Measurements from ENCODE around the gene GPX6.
"Not testable (repeated sequence)": the region's sequence is repeated elsewhere in the genome, so short reads cannot be mapped to it uniquely, and the experiment has no call there.

Gene GPX6

DNA sequence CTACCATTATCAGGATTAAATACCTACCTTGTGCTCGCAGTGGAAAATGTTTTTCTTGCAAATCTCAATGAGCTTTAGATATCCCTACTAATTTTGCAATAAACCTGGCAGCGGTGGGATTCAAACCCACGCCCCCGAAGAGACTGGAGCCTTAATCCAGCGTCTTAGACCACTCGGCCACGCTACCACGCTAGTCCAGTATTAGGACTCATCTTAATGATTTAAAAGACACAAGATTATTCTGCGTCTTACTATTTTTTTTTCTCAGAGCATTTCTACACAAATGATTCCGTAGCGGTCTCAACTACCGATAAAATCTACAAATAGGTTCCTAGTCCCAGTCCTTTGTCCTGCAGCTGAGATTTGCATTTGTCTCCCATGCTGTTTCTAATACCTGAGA, 37.1 kb downstream of the GPX6 start:
- DNase-seq = no peak

DNA sequence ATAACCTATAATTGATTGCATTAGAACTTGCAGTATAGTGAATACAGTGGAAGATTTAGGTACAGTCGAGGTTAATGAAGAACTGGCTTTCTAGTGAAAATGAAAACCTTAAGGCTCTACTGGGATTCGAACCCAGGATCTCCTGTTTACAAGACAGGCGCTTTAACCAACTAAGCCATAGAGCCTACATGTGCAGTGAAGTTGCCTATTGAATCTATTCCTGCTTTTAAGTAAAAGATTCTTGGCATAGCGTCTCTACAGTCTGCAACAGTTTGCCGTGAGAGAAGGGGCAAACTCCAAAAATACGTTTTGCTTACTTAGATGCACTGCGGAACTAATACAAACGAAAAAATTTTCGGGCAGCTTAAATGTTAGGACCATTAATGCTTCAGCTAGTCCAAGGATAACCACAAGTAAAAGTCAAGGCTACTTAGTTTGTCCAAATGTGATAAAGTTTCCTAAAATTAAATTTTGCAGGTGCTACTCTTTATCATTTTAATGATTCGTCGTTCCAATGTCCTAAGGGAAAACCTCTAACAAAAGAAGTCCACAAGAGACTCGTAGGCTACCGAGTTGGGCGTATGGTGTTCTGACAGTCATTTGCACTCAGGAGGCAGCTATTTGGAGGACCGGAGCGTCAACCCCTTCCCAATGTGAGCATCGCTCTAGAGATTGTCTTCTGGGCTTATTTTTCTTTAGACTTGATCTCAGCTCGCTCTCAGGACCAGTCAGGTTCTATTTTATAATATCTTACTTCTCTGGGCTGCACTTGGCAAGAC, 41.0 kb downstream of the GPX6 start:
- DNase-seq = no peak

DNA sequence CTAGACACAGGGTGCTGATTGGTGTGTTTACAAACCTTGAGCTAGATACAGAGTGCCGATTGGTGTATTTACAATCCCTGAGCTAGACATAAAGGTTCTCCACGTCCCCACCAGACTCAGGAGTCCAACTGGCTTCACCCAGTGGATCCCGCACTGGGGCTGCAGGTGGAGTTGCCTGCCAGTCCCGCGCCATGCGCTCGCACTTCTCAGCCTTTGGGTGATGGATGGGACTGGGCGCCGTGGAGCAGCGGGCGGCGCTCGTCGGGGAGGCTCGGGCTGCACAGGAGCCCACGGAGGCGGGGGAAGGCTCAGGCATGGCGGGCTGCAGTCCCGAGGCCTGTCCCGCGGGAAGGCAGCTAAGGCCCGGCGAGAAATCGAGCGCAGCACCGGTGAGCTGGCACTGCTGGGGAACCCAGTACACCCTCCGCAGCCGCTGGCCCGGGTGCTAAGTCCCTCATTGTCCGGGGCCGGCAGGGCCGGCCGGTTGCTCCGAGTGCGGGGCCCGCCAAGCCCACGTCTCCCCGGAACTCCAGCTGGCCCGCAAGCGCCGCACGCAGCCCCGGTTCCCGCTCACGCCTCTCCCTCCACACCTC, 46.3 kb downstream of the GPX6 start:
- not testable (repeated sequence) for DNase-seq

DNA sequence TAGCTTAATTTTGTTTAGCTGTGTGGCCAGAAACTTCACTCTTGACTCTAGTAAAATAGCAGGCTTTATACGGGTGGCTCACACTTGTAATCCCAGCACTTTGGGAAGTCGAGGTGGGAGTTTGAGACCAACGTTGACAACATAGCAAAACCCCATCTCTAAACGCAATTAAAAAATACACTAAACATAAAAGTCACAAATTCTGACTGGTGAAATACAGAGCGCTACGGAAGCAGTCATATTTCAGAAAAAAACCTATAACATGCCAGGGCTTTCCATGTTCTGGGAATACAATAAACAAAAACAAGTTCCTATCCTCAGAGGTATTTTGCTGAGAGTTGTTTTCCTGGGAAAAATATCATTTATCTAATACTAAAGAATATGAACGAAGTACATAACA, 47.5 kb downstream of the GPX6 start:
- no peak for DNase-seq

DNA sequence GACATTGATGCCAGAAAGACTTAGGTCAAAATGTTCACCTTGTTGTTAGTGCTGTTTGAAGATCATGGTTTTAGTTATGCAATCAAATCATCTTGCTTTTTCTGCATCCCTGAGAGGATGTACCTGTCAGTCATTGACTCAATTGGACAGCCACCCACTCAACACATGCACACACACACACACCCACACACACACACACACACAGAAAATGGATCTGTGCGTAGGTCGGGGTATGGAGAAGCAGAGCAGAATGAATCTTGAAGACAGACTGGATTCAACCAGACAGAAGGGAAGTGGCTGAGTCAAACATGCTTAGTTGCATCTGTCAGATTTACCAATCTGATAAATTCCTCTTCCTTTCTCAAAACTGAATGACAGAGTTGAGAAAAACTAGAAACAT, 53.2 kb downstream of the GPX6 start:
- no peak for DNase-seq

DNA sequence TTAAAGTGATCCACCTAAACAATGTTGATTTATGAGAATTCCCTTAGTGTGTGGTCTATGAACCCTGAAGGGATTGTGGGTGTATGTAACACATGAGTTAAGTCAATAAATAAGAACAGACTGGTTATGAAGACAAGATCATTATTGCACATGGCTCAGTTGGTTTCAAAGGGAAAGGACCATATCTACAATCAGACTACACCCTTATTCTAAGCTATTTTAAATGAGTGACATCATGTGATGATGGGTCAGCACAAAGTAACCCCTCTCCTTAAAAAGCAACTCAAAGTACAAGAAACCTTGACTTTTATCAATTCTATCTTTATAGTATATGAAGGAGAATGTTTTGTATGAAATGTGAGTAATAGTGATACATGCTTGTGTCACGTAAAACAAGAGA, 57.0 kb downstream of the GPX6 start:
- no peak for DNase-seq
